Measurements from ENCODE around the gene CRIP3. TPM values are rescaled to one million over a fixed set of nuclear protein-coding genes. Genes with fewer than 3 reads are reported as not detected.

Gene CRIP3
- total and polyA plus RNA-seq, 2 of the 4 experiments (the other 2 are of a cell fraction) = not detected

GRCh38 chr6:43335469-43335868 lies 26.8 kb upstream of the CRIP3 start:
- no peaks in the 10 kb centered on the region for H4K20me1 ChIP-seq (ENCODE audit: insufficient read depth, low read length)
- H2AK5ac ChIP-seq (ENCODE audit: low read depth, low read length) = no peak overlapping the region
- H4K5ac ChIP-seq (ENCODE audit: low read depth, low read length) = no peak overlapping the region
- WGBS, 2 experiments (ENCODE audit: extremely low coverage in 2 of 2, insufficient read length in 1 of 2) = 60% methylated on average over 1 of the region's 3 CpGs; no CpG with 5 or more reads in 1 of the 2 experiments
- CTCF ChIA-PET = interaction anchor here (1.1 to 3.0 kb wide), 3 partner anchors 14 to 21 kb away, joined by 3 to 10 read pairs (median 6); no protein-coding TSS in a partner anchor
- no peak for TF ChIP-seq MXI1 (IDR thresholded peaks at IDR 0.05; ENCODE audit: borderline replicate concordance, low read depth, low read length)
- peak; percentile 43 for TF ChIP-seq MAFK (IDR thresholded peaks at IDR 0.05; ENCODE audit: low read depth, low read length)
- no peaks in the 10 kb centered on the region for H3K9me3 ChIP-seq (ENCODE audit: control insufficient read depth, insufficient read depth, low read length)
- H3K4me2 ChIP-seq (ENCODE audit: low read depth, low read length) = no peak overlapping the region
- no peak overlapping the region for H2AK9ac ChIP-seq (replicated peaks; ENCODE audit: low read depth, low read length, poor library complexity)
- H4K8ac ChIP-seq (ENCODE audit: low read depth in 2 of 2, low read length in 2 of 2) = no peak overlapping the region
- H3K14ac ChIP-seq (replicated peaks; ENCODE audit: low read depth, low read length) = no peak overlapping the region
- H2BK15ac ChIP-seq (ENCODE audit: low read depth, low read length) = no peak overlapping the region
- peaks cover 26% of the 10 kb centered on the region for H3K36me3 ChIP-seq (ENCODE audit: control insufficient read depth, insufficient read depth, low read length)
- H3K4me1 ChIP-seq (ENCODE audit: control insufficient read depth, insufficient read depth, low read length) = no peaks in the 10 kb centered on the region
- H3K9me1 ChIP-seq (ENCODE audit: insufficient read depth, low read length) = no peaks in the 10 kb centered on the region
- no peaks in the 10 kb centered on the region for H3K27me3 ChIP-seq (ENCODE audit: control insufficient read depth, insufficient read depth, low read length)
- no peak overlapping the region for H2BK5ac ChIP-seq (ENCODE audit: low read depth, low read length, poor library complexity, severe bottlenecking)
- H2BK120ac ChIP-seq (ENCODE audit: low read depth, low read length) = no peak overlapping the region
- H3K4me3 ChIP-seq (ENCODE audit: insufficient read depth, low read depth, low read length) = no peak overlapping the region
- no peak overlapping the region for H3K9ac ChIP-seq (ENCODE audit: low read depth, low read length)
- BruUV-seq (replicated peaks) = no TSS peak
- dilution Hi-C loops (cut with HindIII; ENCODE audit: low sequenced_read_pairs, unreplicated experiment) = no loop called here
- H3K79me1 ChIP-seq (ENCODE audit: low read depth in 1 of 2, low read length in 2 of 2) = no peaks in the 10 kb centered on the region
- H3K23ac ChIP-seq (ENCODE audit: low read depth, low read length) = no peak overlapping the region
- H4K91ac ChIP-seq (ENCODE audit: insufficient read depth, low read depth, low read length) = no peak overlapping the region
- intact Hi-C loops (cut with micrococcal nuclease) = loop anchor here (10.0 kb wide), 1 partner anchor 431 kb away; no protein-coding TSS in a partner anchor
- ATAC-seq (ENCODE audit: low read depth) (no peak), DNase-seq (no peak)
- H2AFZ ChIP-seq (replicated peaks; ENCODE audit: low read length, poor library complexity) = no peak overlapping the region
- H3K4ac ChIP-seq (ENCODE audit: low read depth, low read length) = no peak overlapping the region
- POLR2A ChIA-PET (ENCODE audit: unreplicated experiment) = interaction anchor here (0.7 kb wide), 1 partner anchor 161 kb away, joined by 4 read pairs; no protein-coding TSS in a partner anchor
- no peak overlapping the region for H2BK20ac ChIP-seq (ENCODE audit: low read depth, low read length)
- H3K18ac ChIP-seq (ENCODE audit: low read depth, low read length) = no peak overlapping the region
- no peak overlapping the region for H3K56ac ChIP-seq (ENCODE audit: extremely low read depth, insufficient read depth, low read length)
- in situ Hi-C loops (cut with MboI; ENCODE audit: low sequenced_read_pairs) = no loop called here
- H3K27ac ChIP-seq (ENCODE audit: insufficient read depth, low read length) = no peak overlapping the region

Data from IMR-90 (cell line).